Measurements from ENCODE around the gene PRIMPOL. TPM values are rescaled to one million over a fixed set of nuclear protein-coding genes. Genes with fewer than 3 reads are reported as not detected.

The PRIMPOL gene
- polyA plus RNA-seq, 5 donors = 38.9 to 54.2 (median 45.5) TPM

DNA sequence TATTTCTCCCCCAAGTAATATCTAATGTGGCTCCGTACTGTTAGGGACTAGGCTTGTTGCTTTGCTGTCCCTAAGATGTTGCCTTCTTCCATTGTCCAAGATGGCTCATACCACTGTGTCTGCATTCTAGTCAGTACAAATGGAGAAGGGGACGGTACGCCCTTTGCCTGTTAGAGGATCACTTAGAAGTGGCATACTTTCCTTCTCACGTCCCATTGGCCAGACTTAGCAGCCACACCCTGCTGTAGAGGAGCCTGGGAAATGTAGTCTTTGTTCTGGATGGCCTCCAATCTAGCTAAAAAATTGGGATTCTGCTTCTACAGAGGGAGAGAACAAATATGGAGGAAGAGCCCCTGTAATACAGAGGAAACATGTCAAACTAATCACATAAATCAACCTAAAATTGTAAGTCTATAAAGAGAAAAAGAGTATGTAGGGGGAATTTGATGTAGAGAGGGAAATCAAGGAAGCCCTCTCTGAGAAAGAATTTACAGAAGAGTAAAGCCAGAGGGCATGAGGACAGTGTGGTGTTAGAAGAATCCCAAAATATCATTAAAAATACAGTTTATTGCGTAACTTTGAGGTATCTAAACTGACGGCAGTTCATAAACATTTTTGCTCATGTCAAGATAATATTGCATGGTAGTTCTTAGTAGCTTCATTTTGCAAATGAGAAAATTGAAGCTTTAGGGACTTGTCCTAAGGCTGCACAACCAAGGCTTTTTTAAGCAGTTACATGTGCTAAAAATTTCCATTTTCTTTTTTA lies 15.1 kb downstream of the PRIMPOL start:
- DNase-seq = no peak

GRCh38 chr4:184666670-184667069 lies 17.1 kb downstream of the PRIMPOL start:
- no peak for DNase-seq

- no peak for DNase-seq
These were observed 18.6 kb downstream of the PRIMPOL start for GRCh38 chr4:184668096-184668495.

DNA sequence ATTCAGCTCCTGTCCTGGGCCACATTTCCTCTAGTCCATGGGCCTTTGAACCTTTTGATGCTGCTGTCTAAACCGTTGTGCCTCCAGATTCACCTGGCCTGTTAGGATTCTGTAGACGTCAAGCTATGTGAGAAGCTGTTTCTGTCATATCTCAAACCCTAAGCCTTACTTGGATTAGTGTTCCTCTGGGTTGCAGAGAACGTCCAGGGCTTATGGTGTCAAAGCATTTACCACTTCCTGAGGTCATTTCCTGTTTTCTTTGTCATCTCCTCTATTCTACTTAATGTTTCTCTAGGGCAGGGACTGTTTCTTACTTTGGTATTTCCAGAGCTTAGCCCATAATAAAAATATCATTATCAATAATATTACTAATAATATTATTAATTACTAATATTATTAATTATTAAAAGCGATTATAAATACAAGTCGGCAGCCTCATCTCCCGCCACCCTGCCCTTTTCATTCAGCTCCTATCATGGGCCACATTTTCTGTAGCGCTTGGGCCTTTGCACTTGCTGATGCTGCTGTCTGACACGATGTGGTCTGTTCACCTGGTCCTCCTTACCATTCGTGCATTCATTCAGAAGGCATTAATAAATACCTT lies 19.1 kb downstream of the PRIMPOL start:
- DNase-seq = no peak

DNA sequence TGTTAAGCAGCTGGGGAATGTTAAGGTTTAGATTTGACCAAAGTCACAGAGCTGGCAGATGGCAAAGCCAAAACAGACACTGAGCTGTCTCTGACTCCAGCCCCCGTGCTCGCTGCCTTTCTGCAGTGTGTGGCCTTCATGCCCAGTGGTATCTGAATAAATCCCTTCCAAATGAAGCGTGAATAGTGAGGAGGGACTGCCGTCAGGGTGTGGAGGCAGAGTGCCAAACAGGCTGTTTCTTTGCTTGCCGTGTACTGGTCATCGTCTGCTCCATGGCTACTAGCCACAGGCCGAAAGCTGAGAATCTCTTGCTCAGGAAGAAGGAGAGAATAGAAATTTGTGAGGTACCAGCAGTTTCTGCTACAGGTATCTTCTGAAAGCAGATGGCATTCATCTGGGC lies 19.7 kb downstream of the PRIMPOL start:
- DNase-seq = no peak

- no peak for DNase-seq
These were observed 21.6 kb downstream of the PRIMPOL start for GRCh38 chr4:184671101-184671500.

GRCh38 chr4:184672741-184673140 lies 23.2 kb downstream of the PRIMPOL start:
- DNase-seq = no peak

- no peak for DNase-seq
These were observed 24.5 kb downstream of the PRIMPOL start for GRCh38 chr4:184674011-184674410.

DNA sequence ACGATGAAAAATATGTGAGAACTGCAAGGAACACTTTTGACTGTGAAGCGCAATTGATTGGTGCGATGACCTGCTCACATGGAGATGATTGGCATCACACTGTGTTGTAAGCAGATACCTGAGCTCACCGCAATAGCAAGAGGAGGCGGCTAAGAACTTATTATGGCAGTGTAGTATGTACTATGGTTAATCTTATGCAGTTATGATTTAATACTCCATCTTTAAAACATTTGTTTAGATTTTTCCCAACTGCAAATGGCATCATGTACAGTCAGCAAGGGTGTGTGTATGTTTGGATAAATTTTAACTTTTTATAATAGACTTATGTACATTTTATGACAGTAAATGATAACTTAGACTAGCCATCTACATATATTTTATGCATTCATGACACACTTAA lies 25.5 kb downstream of the PRIMPOL start:
- no peak for DNase-seq

DNA sequence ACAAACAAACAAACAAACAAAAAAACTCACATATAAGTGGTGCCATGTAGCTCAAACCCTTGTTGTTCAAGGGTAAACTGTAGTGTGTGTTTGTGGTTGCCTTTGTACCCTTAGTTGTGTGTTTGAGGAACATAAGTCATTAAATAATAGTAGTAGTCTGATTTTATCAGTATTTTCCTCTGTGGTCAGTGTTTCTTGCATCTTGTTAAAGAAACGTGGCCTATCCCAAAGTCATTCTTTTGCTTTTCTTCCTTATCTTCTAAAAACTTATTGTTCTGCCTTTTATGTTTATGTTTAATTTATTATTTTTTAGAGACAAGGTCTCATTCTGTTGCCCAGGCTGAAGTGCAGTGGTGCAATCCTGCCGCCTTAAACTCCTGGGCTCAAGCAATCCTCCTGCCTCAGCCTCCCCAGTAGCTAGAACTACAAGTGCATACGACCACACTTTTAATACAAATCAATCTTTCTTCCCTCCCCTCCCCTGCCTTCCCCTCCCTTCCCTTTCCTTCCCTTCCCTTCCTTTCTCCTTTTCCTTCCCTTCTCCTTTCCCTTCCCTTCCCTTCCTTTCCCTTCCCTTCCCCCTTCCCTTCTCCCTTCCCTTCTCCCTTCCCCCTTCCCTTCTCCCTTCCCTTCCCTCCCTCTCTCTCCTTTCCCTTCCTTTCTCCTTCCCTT lies 26.4 kb downstream of the PRIMPOL start:
- no peak for DNase-seq

GRCh38 chr4:184680698-184681097 lies 31.2 kb downstream of the PRIMPOL start:
- peak in 1 of 2 donors; percentile 1 for DNase-seq

- no peak for DNase-seq
These were observed 32.4 kb downstream of the PRIMPOL start for GRCh38 chr4:184681916-184682315.

DNA sequence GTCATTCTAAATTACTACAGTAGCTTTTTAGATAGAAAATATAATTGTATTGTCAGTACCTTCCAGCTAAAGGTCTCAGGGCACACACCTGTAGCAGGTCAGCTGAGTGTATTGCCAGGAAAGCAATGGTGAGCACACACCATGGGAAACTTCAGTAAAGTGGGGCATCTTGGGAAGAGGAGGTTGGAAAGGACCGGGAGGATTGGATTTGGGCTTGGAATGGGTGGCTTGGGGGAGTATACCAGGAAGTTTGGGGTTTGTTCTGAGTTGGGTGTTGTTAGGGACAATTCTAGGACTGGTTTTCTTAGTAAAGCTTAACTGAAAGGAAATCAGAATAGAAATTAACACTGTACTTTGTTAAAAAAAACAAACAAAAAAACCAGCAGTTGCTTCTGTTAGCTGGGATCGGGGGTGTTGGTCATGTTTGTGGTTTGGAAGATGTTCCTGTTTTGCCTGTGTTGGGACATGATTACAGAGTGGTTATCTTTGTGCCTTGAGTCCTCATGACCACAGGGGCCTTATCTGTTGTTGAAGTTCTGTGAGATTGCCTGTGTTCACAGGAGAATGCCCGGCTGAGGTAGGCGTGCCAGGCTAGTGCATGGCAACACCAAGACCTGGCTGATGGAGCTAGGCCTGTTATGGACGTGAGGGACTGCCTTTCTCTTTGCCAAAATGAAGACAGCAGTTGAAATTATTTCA lies 35.1 kb downstream of the PRIMPOL start:
- no peak for DNase-seq

DNA sequence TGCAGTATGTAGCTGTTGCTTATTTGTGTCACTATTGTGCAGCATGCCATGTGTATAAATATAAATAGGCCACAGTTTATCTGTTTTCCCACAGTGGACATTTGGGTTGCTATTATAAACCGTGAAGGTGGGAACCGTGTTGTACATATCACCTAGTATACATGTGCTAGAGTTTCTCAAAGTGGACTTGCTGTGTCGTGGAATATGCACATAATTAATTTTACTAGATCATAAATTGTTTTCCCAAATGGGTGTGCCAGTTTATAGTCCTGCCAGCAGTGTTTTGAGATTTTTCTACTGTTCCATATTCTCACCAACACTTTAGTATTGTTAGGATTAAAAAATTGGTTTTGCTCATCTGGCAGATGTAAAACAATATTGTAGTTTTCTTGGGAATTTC lies 38.5 kb downstream of the PRIMPOL start:
- no peak for DNase-seq

DNA sequence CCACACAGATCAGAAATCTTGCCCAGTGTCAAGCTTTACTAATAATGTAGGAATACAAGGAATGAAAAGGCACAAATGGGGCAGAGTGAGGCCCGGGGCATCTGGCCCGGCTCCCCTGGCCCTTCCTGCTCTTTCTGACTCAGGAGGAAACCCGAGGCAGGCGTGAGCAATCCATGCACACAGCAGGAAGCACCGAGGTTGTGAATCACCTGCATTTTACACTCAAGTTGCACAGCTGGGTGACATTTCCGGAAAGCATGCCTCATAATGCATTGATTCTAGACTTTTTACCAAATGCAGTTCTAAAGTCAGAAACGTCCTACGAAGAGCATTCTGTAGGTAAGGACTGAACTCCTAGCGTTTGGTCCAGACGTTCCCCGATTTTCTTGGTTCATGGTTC lies 38.9 kb downstream of the PRIMPOL start:
- no peak for DNase-seq

DNA sequence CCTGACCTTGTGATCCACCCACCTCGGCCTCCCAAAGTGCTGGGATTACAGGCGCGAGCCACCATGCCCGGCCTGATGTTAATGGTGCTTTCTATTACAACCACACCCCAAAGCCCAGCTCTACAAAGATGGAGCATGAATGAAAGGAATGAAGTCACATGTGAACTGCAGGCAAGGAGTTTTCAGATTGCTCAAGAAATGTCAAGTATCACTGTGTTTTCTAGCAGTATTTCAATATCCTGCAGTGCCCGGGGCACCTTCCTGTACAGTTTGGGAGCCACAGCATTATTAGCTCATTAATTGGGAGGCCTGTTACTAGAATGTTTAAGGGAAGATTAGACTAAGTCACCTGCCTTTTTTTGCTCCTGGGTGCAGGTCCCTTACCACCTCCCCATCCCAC lies 40.1 kb downstream of the PRIMPOL start:
- no peak for DNase-seq

DNA sequence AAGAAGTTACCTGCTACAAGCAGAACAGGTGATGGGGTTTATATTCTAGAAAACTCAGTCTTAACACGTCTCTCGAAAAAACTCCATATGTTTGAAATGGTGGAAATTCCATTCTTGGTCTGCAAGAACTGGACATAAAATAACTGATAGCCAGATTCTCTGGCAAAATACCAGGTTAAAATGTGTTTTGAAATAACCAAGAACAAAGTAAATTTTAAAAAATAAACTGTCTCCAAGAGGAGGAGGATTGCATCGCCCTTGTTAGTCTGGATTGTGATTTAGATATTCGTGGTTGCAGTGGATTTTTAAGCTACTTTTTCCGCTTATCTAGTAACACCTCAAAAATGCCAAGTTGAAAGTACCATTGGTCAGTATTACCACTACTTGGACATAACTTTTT lies 43.5 kb downstream of the PRIMPOL start:
- peak in 1 of 2 donors; percentile 1 for DNase-seq

GRCh38 chr4:184694412-184694956 lies 44.9 kb downstream of the PRIMPOL start:
- no peak for DNase-seq

DNA sequence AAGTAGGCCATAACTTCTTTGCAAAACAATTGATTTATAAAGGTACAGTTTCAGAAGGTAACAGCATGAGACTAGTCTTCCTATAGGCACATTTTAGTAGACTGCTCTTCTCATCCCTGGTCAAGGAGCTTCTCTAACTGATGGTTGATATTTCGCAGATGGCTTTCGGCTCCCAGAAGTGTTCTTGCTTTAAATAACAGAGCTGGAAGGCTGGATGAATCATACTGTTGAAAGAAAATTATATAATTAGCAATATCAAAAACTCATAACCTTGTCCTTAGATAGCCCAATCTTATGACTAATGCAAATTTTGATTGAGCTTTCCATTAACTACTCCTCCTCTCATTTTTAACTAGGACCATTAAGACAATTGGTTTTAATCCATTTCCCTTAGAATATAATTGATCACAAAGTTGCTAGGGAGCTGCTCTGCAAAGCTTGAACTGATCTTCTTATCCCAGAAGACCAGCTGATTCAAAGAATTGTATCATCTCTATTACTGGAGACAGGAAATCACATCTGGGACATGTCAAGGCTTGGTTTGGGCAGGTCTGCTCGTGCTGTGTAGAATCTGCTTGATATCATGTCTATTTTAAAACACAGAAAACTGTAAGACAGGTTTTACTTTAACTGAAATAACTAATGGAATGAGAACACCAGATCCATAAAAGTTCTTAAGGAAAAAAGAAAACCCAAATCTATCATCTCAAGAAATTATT lies 45.8 kb downstream of the PRIMPOL start:
- DNase-seq = no peak

- DNase-seq = no peak
These were observed 48.4 kb downstream of the PRIMPOL start for GRCh38 chr4:184697956-184698355.

DNA sequence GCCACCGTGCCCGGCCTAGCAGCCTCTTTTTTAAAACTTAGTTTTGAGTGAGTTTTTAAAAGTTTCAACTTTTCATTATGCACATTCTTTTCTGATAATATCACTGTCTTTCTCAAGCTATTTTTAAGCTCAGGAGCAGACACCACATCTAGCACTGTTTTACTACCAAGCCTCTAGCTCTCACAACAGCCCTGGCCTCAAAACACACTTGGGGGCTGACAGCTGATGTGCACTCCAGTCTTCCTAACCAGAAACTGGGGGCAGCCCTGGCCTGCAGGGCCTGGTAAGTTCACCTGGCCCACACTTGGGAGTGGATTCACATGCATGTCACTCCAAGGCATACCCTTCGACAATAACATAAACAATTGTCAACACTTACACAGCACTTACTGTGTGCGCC lies 50.4 kb downstream of the PRIMPOL start:
- no peak for DNase-seq

- DNase-seq = no peak
These were observed 52.6 kb downstream of the PRIMPOL start for GRCh38 chr4:184702114-184702513.

Data from right lung (tissue), 5 donors.